ENCODE results near the gene ATP5PD.
"Not testable (repeated sequence)": the region's sequence is repeated elsewhere in the genome, so short reads cannot be mapped to it uniquely, and the experiment has no call there.

The ATP5PD gene

DNA sequence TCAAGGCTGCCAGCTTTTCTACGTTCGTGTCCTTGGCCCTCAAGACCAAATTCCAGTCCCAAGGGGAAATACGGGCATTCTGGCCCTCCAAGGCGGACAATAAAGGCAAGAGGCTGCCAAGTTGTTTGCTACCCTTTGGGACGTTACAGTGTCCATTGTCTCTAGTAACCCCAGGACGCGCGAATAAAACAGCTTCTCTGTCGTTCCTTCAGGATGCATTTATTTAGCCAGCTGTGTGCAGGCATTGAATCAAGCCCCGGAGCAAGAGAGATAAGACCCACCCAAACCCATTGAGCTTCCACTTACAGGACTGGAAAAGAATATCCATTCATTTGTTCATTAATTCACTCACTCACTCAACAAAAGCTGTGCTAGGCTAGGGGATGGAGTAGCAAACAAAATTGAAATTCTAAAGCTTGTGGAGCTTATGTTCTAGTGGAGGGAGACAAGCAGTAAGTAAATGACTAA is 33.6 kb downstream of the ATP5PD start:
- DNase-seq = no peak

DNA sequence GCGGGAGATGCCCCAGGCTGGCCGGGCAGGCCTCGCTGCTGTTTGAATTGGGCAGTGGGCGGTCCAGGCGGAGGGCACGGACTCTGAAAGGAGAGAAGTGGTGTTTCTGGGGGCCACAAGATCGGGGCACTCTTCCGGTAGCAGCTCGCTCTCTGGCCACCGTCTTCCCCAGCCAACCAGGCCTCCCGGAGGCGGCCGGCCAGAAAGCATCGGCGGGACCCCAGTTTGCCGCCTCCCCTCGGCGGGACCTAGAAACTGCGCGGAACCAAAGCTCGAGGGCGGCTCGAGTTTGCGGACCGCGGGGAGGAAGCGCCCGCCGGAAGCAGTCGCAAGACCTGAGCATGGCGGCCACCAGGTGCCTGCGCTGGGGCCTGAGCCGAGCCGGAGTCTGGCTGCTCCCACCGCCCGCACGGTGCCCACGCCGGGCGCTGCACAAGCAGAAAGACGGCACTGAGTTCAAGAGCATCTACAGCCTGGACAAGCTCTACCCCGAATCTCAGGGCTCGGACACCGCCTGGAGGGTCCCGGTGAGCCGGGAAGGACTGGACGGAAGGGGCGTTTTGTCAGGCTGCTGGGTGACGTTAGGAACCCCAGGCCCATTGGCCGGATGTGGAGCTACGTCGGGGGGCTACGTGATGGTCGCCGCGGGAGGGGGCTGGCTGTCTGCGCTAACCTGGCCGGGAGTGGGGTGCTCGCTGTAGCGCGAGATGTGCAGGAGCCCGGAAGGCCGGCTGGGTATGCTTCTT is 34.2 kb downstream of the ATP5PD start, which contains the start of gene MRPL58:
MRPL58 (plus strand) TSS at position 325 of the 746 bp plus-strand sequence; CDS start at position 342, 17 bp downstream.
- peak; percentile 75 to 86 for DNase-seq

DNA sequence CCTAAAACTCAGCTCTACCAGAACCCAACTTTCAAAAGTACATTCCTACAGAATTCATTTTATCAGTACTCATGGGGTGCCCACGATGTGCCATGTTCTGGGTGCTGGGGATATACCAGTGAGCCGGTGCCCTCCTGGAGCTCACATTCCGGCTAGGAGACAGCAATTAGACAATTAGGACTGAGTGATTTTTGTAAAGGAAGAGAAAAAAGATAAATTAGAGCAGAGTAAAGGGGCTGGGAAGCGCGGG is 34.7 kb downstream of the ATP5PD start:
- DNase-seq = no peak

DNA sequence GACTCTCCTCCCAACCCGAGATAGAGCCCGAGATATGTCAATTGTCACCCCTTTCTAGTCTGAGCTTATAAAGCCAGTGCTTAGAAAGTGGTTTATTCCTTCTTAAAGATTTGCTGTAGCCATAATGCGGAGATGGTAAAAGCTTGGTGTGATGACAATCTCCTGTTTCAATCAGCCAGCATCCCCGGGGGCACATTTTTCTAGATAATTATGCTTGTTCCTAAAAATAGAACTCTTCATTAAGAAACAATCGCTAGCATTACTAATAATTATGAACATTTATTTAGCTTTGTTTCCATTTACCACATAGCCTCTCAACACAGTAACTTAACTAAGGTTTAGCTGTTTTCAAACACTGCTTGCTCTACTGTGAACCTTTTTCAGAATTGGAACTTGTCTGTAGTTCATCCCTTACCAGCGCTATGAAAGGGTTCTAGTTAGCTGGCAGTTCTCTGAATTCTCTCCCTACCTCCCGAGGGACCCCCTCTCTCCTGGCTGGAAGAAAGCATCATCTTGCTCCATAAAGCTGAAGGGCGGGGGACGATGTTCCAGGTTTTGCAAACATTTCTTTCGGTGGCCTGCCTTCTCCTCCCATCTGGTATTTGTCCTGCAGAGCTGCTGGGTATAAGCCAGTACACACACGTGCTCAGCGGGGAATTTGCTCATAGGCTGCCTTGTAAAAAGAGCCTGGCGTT is 35.2 kb downstream of the ATP5PD start:
- DNase-seq = no peak

DNA sequence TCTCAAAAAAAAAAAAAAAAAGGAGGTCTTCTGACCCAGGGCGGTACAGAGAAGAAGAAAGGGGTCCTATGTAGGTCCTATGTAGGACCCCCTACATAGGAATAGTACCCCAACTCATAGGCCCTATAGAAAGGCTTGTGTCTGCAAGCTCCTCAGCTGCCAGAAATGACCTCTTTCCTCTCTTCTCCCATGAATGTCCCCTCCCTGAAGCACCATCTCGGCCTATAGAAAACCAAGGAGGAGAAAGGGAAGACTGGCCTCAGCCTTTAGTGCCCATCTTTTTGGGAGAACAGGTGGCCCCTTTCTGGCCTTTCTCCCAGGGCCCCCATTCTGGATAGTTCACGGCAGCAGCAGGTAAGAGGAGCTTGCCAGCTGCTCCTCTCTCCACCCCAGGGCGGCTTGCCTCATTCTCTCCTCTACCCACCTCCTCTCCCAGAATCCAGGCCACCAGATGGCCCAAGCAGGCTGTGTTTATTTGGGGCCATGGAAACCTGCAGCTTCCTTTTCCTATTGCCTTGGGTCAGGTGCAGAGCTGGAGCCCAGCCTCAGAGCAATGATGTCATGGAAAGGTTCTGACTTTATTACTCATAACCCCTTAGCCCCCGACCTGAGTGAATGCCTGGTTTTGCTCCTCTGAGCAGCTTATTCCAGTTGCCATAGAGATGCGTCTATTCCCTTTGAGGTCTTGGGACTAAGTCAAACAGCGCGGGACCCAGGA is 35.9 kb downstream of the ATP5PD start:
- no peak for DNase-seq

DNA sequence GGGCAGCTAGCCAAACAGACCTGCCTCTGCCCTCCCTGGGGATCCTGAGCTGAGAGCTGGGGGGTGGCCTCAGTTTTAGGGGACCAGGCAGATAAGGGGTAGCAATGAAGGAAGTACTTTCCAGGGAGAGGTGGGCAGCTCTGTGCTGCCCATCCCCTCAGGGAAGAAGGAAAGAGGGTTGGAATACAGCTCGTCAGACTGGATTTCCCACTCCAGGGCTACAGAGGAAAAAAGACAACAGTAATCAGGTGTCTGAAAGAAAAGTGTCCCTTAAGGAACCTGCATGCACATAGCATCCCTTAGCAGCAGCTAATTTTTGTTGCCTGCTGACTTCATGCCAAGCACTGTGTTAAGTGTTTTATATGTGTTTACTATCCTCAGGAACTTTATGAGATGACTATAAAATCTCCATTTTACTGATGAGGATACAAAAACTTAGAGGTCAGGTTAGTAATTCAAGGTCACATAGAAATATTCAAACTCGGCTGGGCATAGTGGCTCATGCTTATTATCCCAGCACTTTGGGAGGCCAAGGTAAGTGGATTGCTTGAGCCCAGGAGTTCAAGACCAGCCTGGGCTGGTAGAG is 37.5 kb downstream of the ATP5PD start:
- no peak for DNase-seq

DNA sequence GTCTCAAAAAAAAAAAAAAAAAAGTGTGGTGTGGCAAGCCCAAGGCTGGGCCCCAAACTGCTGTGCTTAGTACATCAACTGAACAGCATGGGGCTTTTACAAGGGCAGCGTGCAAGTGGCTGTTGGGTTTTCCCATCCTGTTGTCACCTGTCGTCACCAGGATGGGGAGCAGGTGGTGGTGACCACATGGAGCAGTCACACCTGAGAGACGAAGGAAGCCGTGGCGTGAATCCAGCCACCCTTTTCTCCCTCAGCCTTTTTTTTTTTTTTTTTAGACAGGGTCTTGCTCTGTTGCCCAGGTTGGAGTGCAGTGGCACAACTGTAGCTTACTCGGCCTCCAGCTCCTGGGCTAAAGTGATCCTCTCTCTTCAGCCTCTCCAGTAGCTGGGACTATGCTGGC is 38.4 kb downstream of the ATP5PD start:
- no peak for DNase-seq

DNA sequence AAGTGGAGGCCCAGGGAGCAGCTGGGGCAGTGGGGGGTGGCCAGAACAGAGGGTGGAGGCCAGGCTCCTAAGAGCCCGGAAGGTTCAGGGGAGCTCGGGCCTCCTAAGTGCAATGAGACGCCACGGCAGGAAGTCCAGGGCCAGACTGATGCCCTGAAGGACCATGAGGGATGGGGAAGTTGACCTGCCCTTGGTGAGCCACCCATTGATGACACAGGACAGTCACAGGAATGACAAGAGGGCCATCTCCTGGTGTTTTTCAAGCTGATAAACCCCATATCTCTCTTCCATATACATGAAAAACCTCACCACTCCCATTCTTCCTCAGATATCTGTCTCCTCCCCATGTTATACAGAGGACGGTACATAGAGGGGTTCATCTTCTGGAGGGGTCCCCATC is 40.1 kb downstream of the ATP5PD start:
- peak; percentile 67 to 73 for DNase-seq

DNA sequence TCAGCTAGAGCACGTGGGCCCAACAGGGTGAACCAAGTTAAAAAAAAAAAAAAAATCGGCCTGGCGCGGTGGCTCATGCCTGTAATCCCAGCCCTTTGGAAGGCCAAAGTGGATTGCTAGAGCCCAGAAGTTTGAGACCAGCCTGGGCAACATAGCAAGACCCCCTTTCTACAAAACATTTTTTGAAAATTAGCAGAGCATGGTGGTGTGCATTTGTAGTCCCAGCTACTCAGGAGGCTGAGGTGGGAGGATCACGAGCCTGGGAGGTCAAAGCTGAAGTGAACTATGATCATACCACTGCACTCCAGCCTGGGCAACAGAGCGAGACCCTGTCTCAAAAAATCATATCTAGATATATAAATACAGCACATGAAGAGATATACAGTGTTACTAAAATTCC is 40.7 kb downstream of the ATP5PD start:
- DNase-seq = not testable (repeated sequence)

DNA sequence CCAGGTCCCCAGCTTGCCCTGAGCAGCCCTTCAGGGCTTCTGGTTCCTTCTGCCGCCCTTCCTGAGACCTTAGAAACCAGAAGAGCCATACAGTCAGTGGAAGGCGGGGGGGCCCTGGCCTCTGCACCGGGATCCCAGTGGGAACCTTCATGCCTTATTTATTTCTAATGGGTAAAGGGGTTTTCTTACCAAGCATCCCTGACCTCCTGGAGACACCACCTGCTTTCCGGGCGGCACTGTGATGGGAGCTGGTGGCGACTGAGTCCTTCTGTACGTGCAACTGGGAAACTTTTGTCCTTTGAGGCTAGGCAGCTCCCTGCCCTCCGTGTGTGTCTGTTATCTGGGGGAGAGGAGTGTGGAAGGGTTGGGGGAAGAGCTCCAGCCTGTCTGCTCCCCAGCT is 41.5 kb downstream of the ATP5PD start:
- DNase-seq = no peak

DNA sequence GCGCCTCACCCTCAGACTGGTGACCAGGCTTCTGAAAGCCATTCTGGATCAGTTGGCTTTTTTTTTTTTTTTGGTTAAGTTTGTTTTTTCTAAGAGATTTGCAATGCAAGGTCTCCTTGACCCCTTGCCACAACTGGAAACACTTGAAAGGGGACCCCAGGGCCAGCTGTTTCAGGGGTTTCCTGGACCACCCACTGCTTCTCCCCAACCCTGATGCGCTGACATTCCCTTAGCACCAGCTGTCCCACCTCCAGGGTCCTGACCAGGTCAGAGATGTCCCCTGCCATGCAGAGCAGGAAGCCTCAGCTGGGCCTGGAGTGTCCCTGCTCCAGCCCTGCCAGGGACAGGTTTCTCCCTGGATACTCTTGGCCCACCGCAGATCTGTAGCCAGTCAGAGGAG is 42.4 kb downstream of the ATP5PD start:
- no peak for DNase-seq

DNA sequence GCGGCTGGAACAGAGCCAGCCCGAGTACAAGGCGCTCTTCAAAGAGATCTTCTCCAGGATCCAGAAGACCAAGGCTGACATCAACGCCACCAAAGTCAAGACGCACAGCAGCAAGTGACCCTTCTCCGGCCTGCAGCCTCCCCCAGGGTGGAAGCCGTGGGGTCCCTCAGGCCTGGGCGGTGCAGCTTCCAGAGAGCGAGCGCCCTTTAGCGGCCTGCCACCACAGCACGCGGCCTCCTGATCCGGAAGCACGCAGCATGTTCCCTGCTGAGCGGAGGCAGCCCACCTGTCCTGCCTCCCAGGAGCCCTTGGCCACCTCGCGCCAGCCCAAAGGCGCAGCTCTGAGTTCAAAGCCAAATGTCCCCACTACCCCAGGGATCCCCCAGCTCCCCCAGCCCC is 42.8 kb downstream of the ATP5PD start:
- no peak for DNase-seq

DNA sequence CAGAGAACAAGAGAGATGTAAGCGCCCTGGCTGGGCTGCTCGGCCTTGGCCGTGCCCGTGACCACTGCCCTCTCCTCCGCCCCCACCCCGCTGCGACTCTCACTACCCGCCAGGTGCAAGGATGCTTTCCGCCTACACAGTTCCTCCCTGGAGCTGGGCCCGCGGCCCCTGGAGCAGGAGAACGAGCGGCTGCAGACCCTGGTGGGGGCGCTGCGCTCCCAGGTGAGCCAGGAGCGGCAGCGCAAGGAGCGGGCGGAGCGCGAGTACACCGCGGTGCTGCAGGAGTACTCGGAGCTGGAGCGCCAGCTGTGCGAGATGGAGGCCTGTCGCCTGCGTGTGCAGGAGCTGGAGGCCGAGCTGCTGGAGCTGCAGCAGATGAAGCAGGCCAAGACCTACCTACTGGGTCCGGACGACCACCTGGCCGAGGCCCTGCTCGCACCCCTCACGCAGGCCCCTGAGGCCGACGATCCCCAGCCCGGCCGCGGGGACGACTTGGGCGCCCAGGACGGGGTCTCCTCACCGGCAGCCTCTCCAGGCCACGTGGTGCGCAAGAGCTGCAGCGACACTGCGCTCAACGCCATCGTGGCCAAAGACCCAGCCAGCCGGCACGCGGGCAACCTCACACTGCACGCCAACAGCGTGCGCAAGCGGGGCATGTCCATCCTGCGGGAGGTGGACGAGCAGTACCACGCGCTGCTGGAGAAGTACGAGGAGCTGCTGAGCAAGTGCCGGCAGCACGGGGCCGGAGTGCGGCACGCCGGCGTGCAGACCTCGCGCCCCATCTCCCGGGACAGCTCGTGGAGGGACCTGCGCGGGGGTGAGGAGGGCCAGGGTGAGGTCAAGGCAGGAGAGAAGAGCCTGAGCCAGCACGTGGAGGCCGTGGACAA is 43.5 kb downstream of the ATP5PD start:
- DNase-seq = no peak

DNA sequence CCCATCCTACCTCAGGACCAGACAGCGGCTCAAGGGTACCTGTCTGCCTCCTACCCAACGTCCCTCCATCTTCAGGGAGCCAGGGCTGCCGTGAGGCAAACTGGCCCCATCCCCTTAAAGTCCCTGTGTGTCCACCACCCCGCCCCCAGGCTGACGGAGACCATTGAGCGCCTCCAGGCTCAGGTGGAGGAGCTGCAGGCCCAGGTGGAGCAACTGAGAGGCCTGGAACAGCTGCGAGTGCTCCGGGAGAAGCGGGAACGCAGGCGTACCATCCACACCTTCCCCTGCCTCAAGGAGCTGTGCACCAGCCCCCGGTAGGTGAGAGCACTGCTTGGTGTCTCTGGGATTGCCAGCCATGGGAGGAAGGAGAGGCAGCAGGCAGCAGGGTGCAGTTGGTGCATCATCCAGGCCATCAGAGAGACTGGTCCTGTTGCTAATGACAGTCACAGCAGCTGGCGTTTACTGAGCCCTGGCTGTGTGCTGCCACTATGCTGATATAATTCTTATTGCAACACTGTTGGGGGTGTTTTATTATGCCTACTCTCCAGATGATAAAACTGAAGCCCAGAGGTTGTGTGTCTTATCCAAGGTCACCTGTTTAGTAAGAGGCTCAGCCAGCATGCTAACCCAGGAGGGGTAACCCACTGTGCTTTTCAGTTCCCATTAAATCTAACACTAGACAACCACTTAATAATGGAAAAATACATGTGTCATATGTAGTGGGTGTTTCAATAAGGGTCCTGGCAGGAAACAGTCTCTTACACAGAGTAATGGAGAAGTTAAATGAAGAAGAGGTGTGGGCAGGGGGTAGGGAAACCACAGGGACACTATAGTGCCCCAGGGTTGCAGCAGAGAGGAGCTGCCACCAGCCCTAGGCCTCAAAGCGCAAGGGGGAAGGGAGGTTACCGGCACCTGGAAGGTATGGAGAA is 44.6 kb downstream of the ATP5PD start:
- DNase-seq = no peak

DNA sequence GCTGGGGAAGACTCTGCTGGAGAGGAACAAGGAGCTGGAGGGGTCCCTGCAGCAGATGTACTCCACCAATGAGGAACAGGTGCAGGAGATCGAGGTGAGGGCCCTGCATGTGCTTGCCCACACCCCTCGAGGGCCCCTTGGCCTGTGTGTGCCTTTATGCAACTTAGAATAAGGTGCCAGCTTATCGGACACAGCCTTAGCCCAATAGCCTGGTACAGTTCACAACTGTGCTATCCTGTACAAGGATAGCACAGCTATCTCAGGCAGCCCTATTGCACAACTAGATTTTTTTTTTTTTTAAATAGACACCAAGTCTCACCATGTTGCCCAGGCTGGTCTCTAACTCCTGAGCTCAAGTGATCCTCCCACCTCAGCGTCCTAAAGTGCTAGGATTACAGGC is 47.2 kb downstream of the ATP5PD start:
- no peak for DNase-seq

DNA sequence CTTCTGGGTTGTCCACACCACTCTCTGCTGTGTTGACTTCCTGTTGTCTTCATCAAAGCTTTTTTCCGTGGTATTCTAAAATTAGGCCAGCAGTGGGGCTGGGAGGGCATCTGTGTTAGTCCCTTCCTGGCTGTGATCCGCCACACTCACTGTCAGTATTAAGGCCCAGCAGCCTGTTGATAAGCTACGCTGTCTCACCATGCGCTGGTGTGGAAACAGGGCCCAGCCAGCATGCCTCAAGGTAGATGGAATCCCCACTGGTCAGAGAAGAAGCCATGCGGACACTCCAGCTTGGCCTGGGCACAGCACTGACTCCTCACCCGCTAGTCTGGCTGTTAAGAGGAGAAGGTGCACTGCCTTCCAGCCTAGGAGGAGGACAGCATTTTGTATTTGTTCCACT is 48.0 kb downstream of the ATP5PD start:
- no peak for DNase-seq

DNA sequence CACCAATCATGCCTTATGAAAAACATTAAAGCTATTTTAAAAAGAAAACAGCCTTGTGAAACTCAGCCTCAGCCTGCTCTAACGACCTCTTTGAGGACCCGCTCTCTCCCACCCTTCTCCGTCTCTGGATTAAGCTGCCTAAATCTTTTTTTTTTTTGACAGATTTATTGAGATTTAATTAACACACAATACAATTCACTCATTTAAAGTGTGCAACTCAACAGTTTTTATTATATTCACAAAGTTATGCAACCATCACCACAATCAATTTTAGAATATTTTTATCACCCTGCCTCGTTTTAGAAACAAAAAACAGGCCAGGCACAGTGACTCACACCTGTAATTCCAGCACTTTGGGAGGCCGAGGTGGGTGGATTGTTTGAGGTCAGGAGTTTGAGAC is 50.9 kb downstream of the ATP5PD start:
- no peak for DNase-seq

DNA sequence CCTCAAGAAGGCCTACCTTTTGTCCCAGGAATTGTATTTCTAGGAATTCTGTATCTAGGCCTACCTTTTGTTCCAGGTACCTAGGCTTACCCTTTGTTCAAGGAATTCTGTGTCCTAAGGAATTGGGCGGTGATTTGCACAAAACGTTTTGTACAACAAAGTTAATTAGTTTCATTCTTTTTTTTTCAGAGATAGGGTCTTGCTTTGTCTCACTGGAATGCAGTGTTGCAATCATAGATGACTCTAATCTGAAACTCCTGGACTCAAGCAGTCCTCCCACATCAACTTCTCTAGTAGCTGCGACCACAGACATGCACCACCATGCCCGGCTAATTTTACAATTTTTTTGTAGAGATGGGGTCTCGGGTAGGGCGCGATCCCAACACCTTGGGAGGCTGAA is 52.3 kb downstream of the ATP5PD start:
- DNase-seq = no peak

DNA sequence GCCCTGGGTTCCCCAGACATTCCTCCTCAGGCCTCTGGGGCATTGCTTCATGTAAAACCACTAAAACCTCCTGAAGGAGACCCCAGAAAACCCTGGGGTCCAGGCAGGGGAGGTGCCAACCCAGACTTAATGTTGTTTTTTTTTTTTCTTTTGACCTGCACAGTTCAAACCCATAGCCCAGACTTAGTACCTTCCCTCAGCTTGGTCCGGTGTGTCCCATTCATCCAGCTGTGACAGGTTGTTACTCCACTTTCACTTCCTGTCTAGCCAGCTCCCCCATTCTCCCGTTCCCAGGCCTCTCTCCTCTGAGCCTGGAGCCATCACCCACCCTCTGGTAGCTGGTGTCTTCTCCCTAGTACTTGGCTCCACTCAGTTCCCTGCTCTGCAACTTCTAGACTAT is 54.5 kb downstream of the ATP5PD start:
- no peak for DNase-seq

DNA sequence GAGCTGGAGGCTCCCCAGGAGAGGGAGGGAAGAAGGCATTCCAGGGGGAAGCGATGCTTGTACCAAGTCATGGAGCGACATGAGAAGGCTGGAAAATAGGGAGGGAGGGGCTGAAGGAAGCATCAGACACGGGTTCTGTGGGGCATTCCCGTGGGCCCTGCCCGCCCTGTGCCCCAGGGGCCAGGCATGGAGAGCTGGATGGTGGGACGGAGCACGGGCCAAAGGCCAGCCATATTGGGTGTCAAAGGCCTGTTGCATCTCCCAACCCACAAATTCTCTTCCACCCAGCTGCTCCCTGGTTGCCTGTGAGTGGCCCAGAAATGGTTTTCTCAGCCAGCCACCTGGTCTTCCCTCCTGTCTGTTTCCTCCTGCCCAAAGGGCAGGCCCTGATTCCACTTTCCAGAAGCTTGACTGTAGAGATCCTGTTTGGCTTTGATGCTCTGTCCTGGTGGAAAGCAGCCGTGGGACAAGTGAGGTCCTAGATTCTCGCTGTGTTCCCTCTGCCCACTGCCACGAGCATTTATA is 56.1 kb downstream of the ATP5PD start:
- no peak for DNase-seq

Data from AML-193 (cell line).